GM19467 (cell line): ENCODE measurements around the gene TBCEL.

Experiments used
- ATAC-seq: cut with Tn5 transposase; IDR thresholded peaks from one replicate; pipeline ENCODE4 v1.9.1; 2021; ENCODE audit warnings: mild to moderate bottlenecking, moderate library complexity; ENCODE audit not compliant: unreplicated experiment

Gene TBCEL

DNA sequence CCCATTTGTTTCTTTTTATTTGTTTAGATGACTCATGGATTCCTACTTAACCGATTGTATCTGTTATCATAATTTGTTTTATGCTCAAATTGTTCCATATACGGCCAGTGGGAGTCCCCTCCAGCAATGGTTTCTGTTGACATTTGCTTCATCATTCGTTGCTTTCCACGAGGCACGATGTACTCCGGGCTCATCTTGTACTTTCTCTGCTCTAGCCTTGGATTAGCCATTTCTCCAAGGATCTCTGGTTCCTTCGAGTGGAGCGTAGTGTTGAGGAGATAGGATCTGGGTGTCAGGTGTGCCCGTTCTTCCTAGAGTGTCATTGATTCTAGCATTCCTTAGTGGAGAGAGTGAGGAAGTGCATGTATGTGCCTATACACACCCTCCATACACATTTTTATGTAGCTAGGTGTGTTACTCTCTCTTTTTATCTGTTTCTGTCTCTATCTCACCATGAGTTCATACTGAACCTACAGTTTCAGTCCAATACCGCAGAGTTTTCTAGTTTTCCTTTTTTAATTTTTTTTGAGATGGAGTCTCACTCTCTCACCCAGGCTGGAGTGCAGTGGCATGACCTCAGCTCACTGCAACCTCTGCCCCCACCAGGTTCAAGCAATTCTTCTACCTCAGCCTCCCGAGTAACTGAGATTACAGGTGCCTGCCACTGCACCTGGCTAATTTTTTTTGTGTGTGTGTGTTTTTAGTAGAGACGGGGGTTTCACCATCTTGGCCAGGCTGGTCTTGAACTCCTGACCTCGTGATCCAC, 108.5 kb downstream of the TBCEL start:
- ATAC-seq: no peak

- ATAC-seq: no peak
Measured at GRCh38 chr11:121134741-121135312, 110.9 kb downstream of the TBCEL start.

- ATAC-seq: no peak
Measured at GRCh38 chr11:121137005-121137404, 113.1 kb downstream of the TBCEL start.

GRCh38 chr11:121138259-121138658, 114.4 kb downstream of the TBCEL start:
- ATAC-seq: no peak

- no peak for ATAC-seq
Measured at GRCh38 chr11:121140369-121140768, 116.5 kb downstream of the TBCEL start.
